BJ (cell line): ENCODE data around the gene DNAH3. TPM values are rescaled to one million over a fixed set of nuclear protein-coding genes. Genes with fewer than 3 reads are reported as not detected.

Experiments
- CTCF ChIA-PET: fragments of 350-600 bp; formaldehyde crosslinking; extraction: SDS; loops from one replicate; lab custom pipeline; 2021; ENCODE audit warnings: antibody characterized with exemption, inconsistent platforms; lab: Yijun Ruan, JAX
- POLR2A ChIA-PET: fragments of 300-600 bp; sonication (Branson Sonifier 250); formaldehyde crosslinking; extraction: SDS; loops from one replicate; lab custom pipeline; 2021; ENCODE audit warnings: antibody characterized with exemption; lab: Charles Lee
- DNase-seq: peaks from one replicate; pipeline ENCODE4 v3.0.0-alpha.2; 2011; ENCODE audit warnings: low read depth
- H3K27me3 ChIP-seq: 2 replicates; pipeline ENCODE4 v1.6.0; 2011; ENCODE audit warnings: low read length; ENCODE audit not compliant: control insufficient read depth, insufficient read depth
- H3K36me3 ChIP-seq: 2 replicates; pipeline ENCODE4 v1.5.1; 2011; ENCODE audit warnings: low read length; ENCODE audit not compliant: control insufficient read depth, insufficient read depth
- H3K4me3 ChIP-seq: 2 replicates; pipeline ENCODE4 v1.5.1; 2011; ENCODE audit warnings: low read depth, mild to moderate bottlenecking, control low read depth, low read length
- polyA plus RNA-seq: library from polyadenylated mRNA; depleted of rRNA; stranded (reverse); fragments of >200 nt; gene quantifications from 2 replicates; pipeline ENCODE4 v1.2.3, GENCODE V29; 2011; rRNA removed
- TF ChIP-seq, protein P1 (sequence below): IDR thresholded peaks from 2 replicates; pipeline ENCODE4 v1.5.1; 2011; ENCODE audit warnings: low read depth, mild to moderate bottlenecking, control low read depth, inconsistent platforms, low read length, moderate library complexity; ENCODE audit not compliant: insufficient read depth

DNAH3 gene
- polyA plus RNA-seq, 1 experiment, result not detected

DNA sequence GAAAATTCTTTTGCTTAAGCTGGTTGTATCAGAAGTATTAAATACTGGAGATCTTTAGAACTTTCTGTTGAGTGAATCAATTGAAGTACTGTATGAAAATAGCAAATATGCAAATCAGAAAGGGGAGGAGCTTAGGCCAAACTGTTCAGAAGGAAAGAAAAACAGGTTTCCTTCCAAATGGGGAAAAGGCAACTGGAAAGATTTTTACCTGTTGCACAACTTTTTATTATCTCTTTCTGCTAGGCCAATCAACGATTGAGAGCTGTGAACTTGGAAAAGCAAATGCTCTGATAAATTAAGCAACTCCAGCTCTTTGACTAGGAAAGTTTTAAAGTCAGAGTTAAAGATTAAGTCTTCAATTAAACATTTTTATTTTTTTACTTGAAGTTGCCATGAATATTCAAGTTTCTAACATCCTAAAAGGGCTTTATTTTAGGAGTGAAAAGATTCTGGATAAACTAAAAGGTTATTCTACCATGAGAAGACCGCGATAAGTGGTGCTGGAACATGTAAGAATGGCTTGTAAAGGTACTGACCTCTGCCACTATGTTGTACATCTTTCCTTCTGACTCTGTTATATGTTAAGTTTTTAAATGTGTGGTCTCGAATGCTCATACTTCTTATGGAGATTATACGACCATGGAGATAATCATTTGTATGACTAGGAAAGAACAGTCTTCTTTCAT is 266.9 kb downstream of the DNAH3 start:
- Histone ChIP-seq H3K4me3 (no peak overlapping the region), H3K27me3 (no peaks in the 10 kb centered on the region), H3K36me3 (peaks cover 4% of the 10 kb centered on the region)
- ChIA-PET POLR2A (interaction anchor here (0.7 kb wide), 2 partner anchors 12 to 55 kb away, joined by 3 to 5 read pairs; no protein-coding TSS in a partner anchor), CTCF (interaction anchor here (1.0 to 1.2 kb wide), 2 partner anchors 16 kb away, joined by 3 to 5 read pairs; partner anchors contain the start of gene DCUN1D3)
- TF ChIP-seq, protein P1, sequence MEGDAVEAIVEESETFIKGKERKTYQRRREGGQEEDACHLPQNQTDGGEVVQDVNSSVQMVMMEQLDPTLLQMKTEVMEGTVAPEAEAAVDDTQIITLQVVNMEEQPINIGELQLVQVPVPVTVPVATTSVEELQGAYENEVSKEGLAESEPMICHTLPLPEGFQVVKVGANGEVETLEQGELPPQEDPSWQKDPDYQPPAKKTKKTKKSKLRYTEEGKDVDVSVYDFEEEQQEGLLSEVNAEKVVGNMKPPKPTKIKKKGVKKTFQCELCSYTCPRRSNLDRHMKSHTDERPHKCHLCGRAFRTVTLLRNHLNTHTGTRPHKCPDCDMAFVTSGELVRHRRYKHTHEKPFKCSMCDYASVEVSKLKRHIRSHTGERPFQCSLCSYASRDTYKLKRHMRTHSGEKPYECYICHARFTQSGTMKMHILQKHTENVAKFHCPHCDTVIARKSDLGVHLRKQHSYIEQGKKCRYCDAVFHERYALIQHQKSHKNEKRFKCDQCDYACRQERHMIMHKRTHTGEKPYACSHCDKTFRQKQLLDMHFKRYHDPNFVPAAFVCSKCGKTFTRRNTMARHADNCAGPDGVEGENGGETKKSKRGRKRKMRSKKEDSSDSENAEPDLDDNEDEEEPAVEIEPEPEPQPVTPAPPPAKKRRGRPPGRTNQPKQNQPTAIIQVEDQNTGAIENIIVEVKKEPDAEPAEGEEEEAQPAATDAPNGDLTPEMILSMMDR, result no peak
- no peak for DNase-seq

Other genes with a start within 250 kb of the DNAH3 start
- gene LDAF1, start 7.8 kb upstream of the DNAH3 start, polyA plus RNA-seq, result 28.1 and 31.1 TPM in 2 replicates
- not detected in 2 replicates for gene ZP2, start 60.7 kb upstream of the DNAH3 start, polyA plus RNA-seq
- not detected in 2 replicates for gene ANKS4B, start 82.9 kb upstream of the DNAH3 start, polyA plus RNA-seq
- not detected in 2 replicates for gene CRYM, start 127.4 kb upstream of the DNAH3 start, polyA plus RNA-seq